CD1c-positive myeloid dendritic cell (primary cell): ENCODE data around the gene BHLHE41.

Experiments
- DNase-seq: peaks from one replicate; pipeline ENCODE4 v3.0.0-alpha.2; 2016; ENCODE audit errors: extremely low spot score

Gene BHLHE41

GRCh38 chr12:26080911-26081310 lies 43.9 kb downstream of the BHLHE41 start:
- DNase-seq: peak; percentile 53

DNA sequence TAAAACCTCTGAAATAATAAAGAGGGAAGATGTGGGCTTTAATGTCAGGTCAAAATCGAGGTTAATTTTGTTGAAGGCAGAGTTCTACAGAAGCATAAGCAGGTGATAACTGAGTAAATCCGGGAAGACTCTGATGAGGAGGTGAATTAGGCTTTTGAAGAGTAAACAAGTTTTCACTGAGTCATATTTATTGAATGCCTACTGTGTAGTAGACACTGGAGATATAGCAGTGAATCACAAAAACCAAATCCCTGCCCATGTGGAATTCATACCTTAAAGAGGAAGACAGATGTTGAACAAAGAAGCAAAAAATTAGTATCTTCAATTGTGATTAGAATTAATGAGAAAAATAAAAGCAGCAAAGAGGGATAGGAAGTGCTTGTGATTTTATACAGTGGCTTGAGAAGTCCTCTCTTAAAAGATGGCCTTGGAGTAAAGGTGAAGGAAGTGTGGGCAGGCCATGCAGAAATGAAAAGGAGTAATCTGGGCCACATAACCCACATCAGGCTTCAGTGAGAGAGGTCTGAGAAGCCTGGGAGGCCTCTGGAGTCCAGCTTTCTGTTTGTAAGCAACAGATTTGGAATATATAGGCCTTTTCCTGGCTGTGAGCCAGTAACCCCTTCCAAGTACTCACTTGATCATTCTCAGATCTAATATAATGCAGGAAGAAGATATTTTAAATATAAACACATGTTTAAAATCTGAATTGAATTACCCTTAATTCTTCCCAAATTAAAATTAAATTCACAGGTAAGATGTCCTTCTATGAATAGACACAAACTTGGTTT lies 46.7 kb downstream of the BHLHE41 start:
- no peak for DNase-seq
